Left kidney (tissue), 2 donors: ENCODE measurements around the gene TFEB. TPM values are rescaled to one million over a fixed set of nuclear protein-coding genes. Genes with fewer than 3 reads are reported as not detected.

Experiments used
- DNase-seq: peaks from one replicate; pipeline ENCODE4 v3.0.0-alpha.2; 2013
- polyA plus RNA-seq: library from polyadenylated mRNA; unstranded; fragments of 120-200 nt; gene quantifications from one replicate; pipeline ENCODE4 v1.2.1, GENCODE V29; 2013; ENCODE audit not compliant: insufficient read length

The TFEB gene
- polyA plus RNA-seq, 1 donor: 7.6 TPM

- no peak for DNase-seq
These were observed 60.1 kb downstream of the TFEB start for GRCh38 chr6:41675176-41675775.

- no peak for DNase-seq
These were observed 61.0 kb downstream of the TFEB start for GRCh38 chr6:41674231-41675000.

- DNase-seq: no peak
These were observed 61.8 kb downstream of the TFEB start for GRCh38 chr6:41673704-41674000.

GRCh38 chr6:41672816-41673703 is 62.3 kb downstream of the TFEB start:
- DNase-seq: no peak

GRCh38 chr6:41672016-41672415 is 63.4 kb downstream of the TFEB start:
- no peak for DNase-seq

- DNase-seq: no peak
These were observed 64.0 kb downstream of the TFEB start for GRCh38 chr6:41671376-41671775.

GRCh38 chr6:41670703-41671360 is 64.6 kb downstream of the TFEB start:
- DNase-seq: no peak

- DNase-seq: no peak
These were observed 66.4 kb downstream of the TFEB start for GRCh38 chr6:41668968-41669367.

GRCh38 chr6:41667195-41667594 is 68.2 kb downstream of the TFEB start:
- no peak for DNase-seq

GRCh38 chr6:41664271-41664670 is 71.1 kb downstream of the TFEB start:
- DNase-seq: no peak

- no peak for DNase-seq
These were observed 71.8 kb downstream of the TFEB start for GRCh38 chr6:41663568-41663967.

GRCh38 chr6:41659935-41660334 is 75.5 kb downstream of the TFEB start:
- no peak for DNase-seq

GRCh38 chr6:41658636-41659035 is 76.8 kb downstream of the TFEB start:
- no peak for DNase-seq

GRCh38 chr6:41657131-41658094 is 78.0 kb downstream of the TFEB start:
- DNase-seq: no peak

GRCh38 chr6:41656002-41656691 is 79.3 kb downstream of the TFEB start:
- DNase-seq: no peak

- DNase-seq: no peak
These were observed 79.8 kb downstream of the TFEB start for GRCh38 chr6:41655646-41656001.

GRCh38 chr6:41655176-41655575 is 80.2 kb downstream of the TFEB start:
- DNase-seq: no peak

GRCh38 chr6:41654698-41655151 is 80.7 kb downstream of the TFEB start:
- DNase-seq: no peak

GRCh38 chr6:41654151-41654697 is 81.2 kb downstream of the TFEB start:
- no peak for DNase-seq

GRCh38 chr6:41653691-41654090 is 81.7 kb downstream of the TFEB start:
- no peak for DNase-seq
